ENCODE results near the gene LRMDA. TPM values are rescaled to one million over a fixed set of nuclear protein-coding genes. Genes with fewer than 3 reads are reported as not detected.

Gene LRMDA
- total and polyA plus RNA-seq, 4 experiments from 2014 or later = not detected

DNA sequence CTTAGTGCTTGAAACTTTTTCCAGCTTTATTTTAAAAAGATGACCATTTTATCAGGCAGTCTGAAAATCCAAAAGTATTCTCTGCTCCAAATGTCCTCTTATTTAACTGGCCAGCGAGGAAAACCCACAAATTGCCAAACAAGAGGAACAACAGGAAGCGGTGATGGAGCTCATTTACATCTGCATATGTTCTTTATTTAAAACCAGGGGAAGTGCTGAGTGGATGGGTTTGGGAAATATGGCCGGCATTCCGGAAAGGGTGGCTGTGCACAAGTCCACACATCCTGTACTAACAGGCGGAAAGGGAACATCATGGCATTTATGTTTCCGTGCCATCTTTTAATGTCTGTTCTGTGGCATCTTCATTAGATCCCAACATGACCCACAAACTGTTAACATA, 974.5 kb downstream of the LRMDA start:
- H3K4me3 ChIP-seq (ENCODE audit: low read length in 2 of 2) = no peak overlapping the region
- Mint-ChIP-seq H3K27me3 (no peaks in the 10 kb centered on the region), H3K9me3 (peaks cover 0 to 27% (median 3%) of the 10 kb centered on the region in 8 donors), H3K4me1 (no peaks in the 10 kb centered on the region), H3K36me3 (no peaks in the 10 kb centered on the region), H3K27ac (no peak overlapping the region), H3K4me3 (no peak overlapping the region)
- H3K27ac ChIP-seq (ENCODE audit: low read depth, low read length) = no peak overlapping the region
- no peaks in the 10 kb centered on the region for H3K36me3 ChIP-seq (ENCODE audit: insufficient read depth, low read length)
- ChIA-PET CTCF (ENCODE audit: partially characterized antibody) (no interaction called here), POLR2A (ENCODE audit: partially characterized antibody) (no interaction called here)
- no peaks in the 10 kb centered on the region for H3K9me3 ChIP-seq (ENCODE audit: control insufficient read depth in 1 of 2, low read length in 2 of 2)
- no peak for DNase-seq
- no peaks in the 10 kb centered on the region for H3K4me1 ChIP-seq (ENCODE audit: insufficient read depth, low read length)
- no peaks in the 10 kb centered on the region for H3K27me3 ChIP-seq (ENCODE audit: insufficient read depth, low read length)
- intact Hi-C loops (cut with micrococcal nuclease) = no loop called here

- Histone ChIP-seq H3K9me3 (ENCODE audit: control insufficient read depth in 1 of 2, low read length in 2 of 2) (no peaks in the 10 kb centered on the region), H3K4me3 (ENCODE audit: low read length in 2 of 2) (no peak overlapping the region), H3K4me1 (ENCODE audit: insufficient read depth, low read length) (no peaks in the 10 kb centered on the region), H3K27ac (ENCODE audit: low read depth, low read length) (no peak overlapping the region), H3K36me3 (ENCODE audit: insufficient read depth, low read length) (no peaks in the 10 kb centered on the region), H3K27me3 (ENCODE audit: insufficient read depth, low read length) (no peaks in the 10 kb centered on the region)
- H3K4me3 Mint-ChIP-seq = no peak overlapping the region
- no peak for DNase-seq
- H3K9me3 Mint-ChIP-seq = peaks cover 0 to 35% (median 4%) of the 10 kb centered on the region in 8 donors
- intact Hi-C loops (cut with micrococcal nuclease) = no loop called here
- H3K27me3 Mint-ChIP-seq = no peaks in the 10 kb centered on the region
- no peaks in the 10 kb centered on the region for H3K4me1 Mint-ChIP-seq
- H3K36me3 Mint-ChIP-seq = no peaks in the 10 kb centered on the region
- POLR2A ChIA-PET (ENCODE audit: partially characterized antibody) = no interaction called here
- CTCF ChIA-PET (ENCODE audit: partially characterized antibody) = no interaction called here
- H3K27ac Mint-ChIP-seq = no peak overlapping the region
Measured at GRCh38 chr10:76408646-76409045, 977.2 kb downstream of the LRMDA start.

- no peaks in the 10 kb centered on the region for H3K27me3 Mint-ChIP-seq
- intact Hi-C loops (cut with micrococcal nuclease) = no loop called here
- no peak overlapping the region for H3K4me3 Mint-ChIP-seq
- H3K4me1 ChIP-seq (ENCODE audit: insufficient read depth, low read length) = no peaks in the 10 kb centered on the region
- H3K4me1 Mint-ChIP-seq = no peaks in the 10 kb centered on the region
- H3K27me3 ChIP-seq (ENCODE audit: insufficient read depth, low read length) = no peaks in the 10 kb centered on the region
- no peak for DNase-seq
- no peaks in the 10 kb centered on the region for H3K36me3 ChIP-seq (ENCODE audit: insufficient read depth, low read length)
- no peak overlapping the region for H3K4me3 ChIP-seq (ENCODE audit: low read length in 2 of 2)
- H3K9me3 ChIP-seq (ENCODE audit: control insufficient read depth in 1 of 2, low read length in 2 of 2) = no peaks in the 10 kb centered on the region
- CTCF ChIA-PET (ENCODE audit: partially characterized antibody) = no interaction called here
- POLR2A ChIA-PET (ENCODE audit: partially characterized antibody) = no interaction called here
- no peak overlapping the region for H3K27ac Mint-ChIP-seq
- H3K9me3 Mint-ChIP-seq = peaks cover 0 to 21% (median 4%) of the 10 kb centered on the region in 8 donors
- no peak overlapping the region for H3K27ac ChIP-seq (ENCODE audit: low read depth, low read length)
- no peaks in the 10 kb centered on the region for H3K36me3 Mint-ChIP-seq
Measured at GRCh38 chr10:76411729-76412435, 980.5 kb downstream of the LRMDA start.

- DNase-seq = no peak
- Histone ChIP-seq H3K4me1 (ENCODE audit: insufficient read depth, low read length) (no peaks in the 10 kb centered on the region), H3K27me3 (ENCODE audit: insufficient read depth, low read length) (no peaks in the 10 kb centered on the region), H3K36me3 (ENCODE audit: insufficient read depth, low read length) (no peaks in the 10 kb centered on the region), H3K27ac (ENCODE audit: low read depth, low read length) (no peak overlapping the region), H3K9me3 (ENCODE audit: control insufficient read depth in 1 of 2, low read length in 2 of 2) (no peaks in the 10 kb centered on the region), H3K4me3 (ENCODE audit: low read length in 2 of 2) (no peak overlapping the region)
- no peak overlapping the region for H3K27ac Mint-ChIP-seq
- no peaks in the 10 kb centered on the region for H3K27me3 Mint-ChIP-seq
- ChIA-PET CTCF (ENCODE audit: partially characterized antibody) (no interaction called here), POLR2A (ENCODE audit: partially characterized antibody) (no interaction called here)
- H3K9me3 Mint-ChIP-seq = peaks cover 0 to 16% (median 3%) of the 10 kb centered on the region in 8 donors
- H3K4me3 Mint-ChIP-seq = no peak overlapping the region
- intact Hi-C loops (cut with micrococcal nuclease) = no loop called here
- no peaks in the 10 kb centered on the region for H3K36me3 Mint-ChIP-seq
- H3K4me1 Mint-ChIP-seq = no peaks in the 10 kb centered on the region
Measured at GRCh38 chr10:76415554-76415953, 984.1 kb downstream of the LRMDA start.

- no peak for DNase-seq
- no peaks in the 10 kb centered on the region for H3K4me1 Mint-ChIP-seq
- POLR2A ChIA-PET (ENCODE audit: partially characterized antibody) = no interaction called here
- Histone ChIP-seq H3K4me3 (ENCODE audit: low read length in 2 of 2) (no peak overlapping the region), H3K36me3 (ENCODE audit: insufficient read depth, low read length) (no peaks in the 10 kb centered on the region), H3K27ac (ENCODE audit: low read depth, low read length) (no peak overlapping the region), H3K9me3 (ENCODE audit: control insufficient read depth in 1 of 2, low read length in 2 of 2) (no peaks in the 10 kb centered on the region), H3K4me1 (ENCODE audit: insufficient read depth, low read length) (no peaks in the 10 kb centered on the region), H3K27me3 (ENCODE audit: insufficient read depth, low read length) (no peaks in the 10 kb centered on the region)
- H3K36me3 Mint-ChIP-seq = no peaks in the 10 kb centered on the region
- H3K27ac Mint-ChIP-seq = no peak overlapping the region
- peaks cover 0 to 16% (median 3%) of the 10 kb centered on the region in 8 donors for H3K9me3 Mint-ChIP-seq
- intact Hi-C loops (cut with micrococcal nuclease) = no loop called here
- no peaks in the 10 kb centered on the region for H3K27me3 Mint-ChIP-seq
- CTCF ChIA-PET (ENCODE audit: partially characterized antibody) = no interaction called here
- H3K4me3 Mint-ChIP-seq = no peak overlapping the region
Measured at GRCh38 chr10:76416642-76417041, 985.2 kb downstream of the LRMDA start.

- no peaks in the 10 kb centered on the region for H3K4me1 Mint-ChIP-seq
- no peak overlapping the region for H3K27ac Mint-ChIP-seq
- H3K27me3 Mint-ChIP-seq = no peaks in the 10 kb centered on the region
Measured at GRCh38 chr10:76420725-76421124, 989.3 kb downstream of the LRMDA start.

GRCh38 chr10:76422769-76423168, 991.3 kb downstream of the LRMDA start:
- Histone ChIP-seq H3K27me3 (ENCODE audit: insufficient read depth, low read length) (no peaks in the 10 kb centered on the region), H3K9me3 (ENCODE audit: control insufficient read depth in 1 of 2, low read length in 2 of 2) (no peaks in the 10 kb centered on the region), H3K27ac (ENCODE audit: low read depth, low read length) (no peak overlapping the region), H3K4me3 (ENCODE audit: low read length in 2 of 2) (no peak overlapping the region), H3K36me3 (ENCODE audit: insufficient read depth, low read length) (no peaks in the 10 kb centered on the region), H3K4me1 (ENCODE audit: insufficient read depth, low read length) (no peaks in the 10 kb centered on the region)
- Mint-ChIP-seq H3K4me1 (no peaks in the 10 kb centered on the region), H3K9me3 (peaks cover 0 to 9% (median 1%) of the 10 kb centered on the region in 8 donors), H3K27ac (no peak overlapping the region), H3K36me3 (no peaks in the 10 kb centered on the region), H3K4me3 (no peak overlapping the region), H3K27me3 (no peaks in the 10 kb centered on the region)
- ChIA-PET POLR2A (ENCODE audit: partially characterized antibody) (no interaction called here), CTCF (ENCODE audit: partially characterized antibody) (interaction anchor here (1.3 kb wide), 1 partner anchor 31 kb away, joined by 3 read pairs; no protein-coding TSS in a partner anchor)
- intact Hi-C loops (cut with micrococcal nuclease) = no loop called here
- DNase-seq = no peak

More at GRCh38 chr10:76420725-76421124, 989.3 kb downstream of the LRMDA start:
- no peaks in the 10 kb centered on the region for H3K36me3 ChIP-seq (ENCODE audit: insufficient read depth, low read length)
- peaks cover 0 to 11% (median under 1%) of the 10 kb centered on the region in 8 donors for H3K9me3 Mint-ChIP-seq
- H3K9me3 ChIP-seq (ENCODE audit: control insufficient read depth in 1 of 2, low read length in 2 of 2) = no peaks in the 10 kb centered on the region
- H3K27me3 ChIP-seq (ENCODE audit: insufficient read depth, low read length) = no peaks in the 10 kb centered on the region
- no peaks in the 10 kb centered on the region for H3K4me1 ChIP-seq (ENCODE audit: insufficient read depth, low read length)
- H3K4me3 ChIP-seq (ENCODE audit: low read length in 2 of 2) = no peak overlapping the region
- no peak for DNase-seq
- ChIA-PET CTCF (ENCODE audit: partially characterized antibody) (no interaction called here), POLR2A (ENCODE audit: partially characterized antibody) (no interaction called here)
- intact Hi-C loops (cut with micrococcal nuclease) = no loop called here
- no peak overlapping the region for H3K4me3 Mint-ChIP-seq
- H3K27ac ChIP-seq (ENCODE audit: low read depth, low read length) = no peak overlapping the region
- no peaks in the 10 kb centered on the region for H3K36me3 Mint-ChIP-seq
